Tibial artery (tissue), 4 donors: ENCODE data around the gene OR9A2.

Source experiments
- DNase-seq, 2 donors: peaks; one replicate each; pipeline ENCODE4 v3.0.0-alpha.2; 2019
- H3K27ac ChIP-seq, 2 donors: fragments of 200-600 bp; sonication (generic) in 1 of 2; 1 replicate in 1 of 2; 2 replicates in 1 of 2; pipeline ENCODE4 v1.5.1; 2018 to 2019; ENCODE audit warnings: mild to moderate bottlenecking in 1 of 2
- H3K27me3 ChIP-seq, 2 donors: fragments of 200-600 bp; sonication (generic) in 1 of 2; one replicate each; pipeline versions ENCODE4 v1.5.1 to v1.6.0; 2016 to 2019
- H3K36me3 ChIP-seq, 3 donors: fragments of 200-600 bp; sonication (generic) in 2 of 3; one replicate each; pipeline ENCODE4 v1.5.1; 2016 to 2019; ENCODE audit warnings: mild to moderate bottlenecking in 2 of 3
- H3K4me1 ChIP-seq, 4 donors: fragments of 200-600 bp; sonication (generic) in 2 of 4; 1 replicate in 3 of 4; 2 replicates in 1 of 4; pipeline ENCODE4 v1.5.1; 2016 to 2019
- H3K4me3 ChIP-seq, 2 donors: fragments of 200-600 bp; sonication (generic) in 1 of 2; 1 replicate in 1 of 2; 2 replicates in 1 of 2; pipeline ENCODE4 v1.5.1; 2018 to 2019; ENCODE audit warnings: mild to moderate bottlenecking in 2 of 2
- H3K9me3 ChIP-seq, 3 donors: fragments of 200-600 bp; sonication (generic) in 1 of 3; one replicate each; pipeline ENCODE4 v1.5.1; 2016 to 2019
- CTCF ChIP-seq, 2 experiments: fragments of 200-600 bp in 1 of 2; fragments of 450-650 bp in 1 of 2; IDR thresholded peaks; one replicate each; pipeline ENCODE4 v1.5.1; 2017 to 2019; ENCODE audit warnings: antibody characterized with exemption in 2 of 2, mild to moderate bottlenecking in 1 of 2, moderate library complexity in 1 of 2
- intact Hi-C: fragments of 100-400 bp; cut with DNase I; formaldehyde crosslinking; loops from one replicate; pipeline ENCODE4 v1.15.0; 2023; ENCODE audit warnings: low total_unique reads

The OR9A2 gene

DNA sequence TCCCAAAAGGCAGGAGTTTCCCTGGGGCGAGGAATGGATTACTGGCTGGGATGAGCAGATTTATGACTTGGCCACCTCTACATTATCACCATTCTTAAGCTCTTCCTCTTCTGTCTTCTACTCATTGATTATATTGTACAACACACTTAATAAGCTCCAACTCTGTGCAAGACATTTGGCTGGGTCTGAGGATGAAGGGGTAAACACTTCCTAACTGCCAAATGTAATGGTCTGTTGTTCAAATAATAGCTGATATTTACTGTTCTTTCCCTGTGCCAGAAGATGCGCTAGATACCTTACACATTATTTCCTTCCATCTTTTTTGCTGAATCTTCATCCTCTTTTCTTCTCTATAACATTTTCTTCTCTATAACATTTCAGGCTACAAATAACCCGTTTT lies 36.8 kb upstream of the OR9A2 start:
- Histone ChIP-seq H3K36me3 (no peaks in the 10 kb centered on the region), H3K4me3 (no peak overlapping the region), H3K4me1 (no peaks in the 10 kb centered on the region), H3K27ac (no peak overlapping the region), H3K9me3 (no peaks in the 10 kb centered on the region), H3K27me3 (no peaks in the 10 kb centered on the region)
- no peak for DNase-seq
- no peak for TF ChIP-seq CTCF (IDR thresholded peaks at IDR 0.05)
- intact Hi-C loops: no loop called here

DNA sequence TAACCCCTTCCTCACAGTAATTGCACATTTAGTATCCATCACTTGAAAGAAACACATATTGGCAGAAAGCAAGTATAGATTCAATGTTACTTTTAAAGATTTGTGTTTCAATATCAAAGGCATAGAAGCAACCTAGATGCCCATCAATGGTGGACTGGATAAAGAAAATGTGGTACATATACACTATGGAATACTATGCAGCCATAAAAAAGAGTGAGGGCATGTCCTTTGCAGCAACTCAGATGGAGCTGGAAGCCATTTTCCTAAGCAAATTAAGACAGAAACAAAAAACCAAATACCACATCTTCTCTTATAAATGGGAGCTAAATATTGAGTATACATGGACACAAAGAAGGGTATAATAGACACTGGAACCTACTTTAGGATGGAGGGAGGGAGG lies 28.8 kb upstream of the OR9A2 start:
- intact Hi-C loops: no loop called here
- Histone ChIP-seq H3K9me3 (no peaks in the 10 kb centered on the region), H3K27me3 (no peaks in the 10 kb centered on the region), H3K4me1 (no peaks in the 10 kb centered on the region), H3K4me3 (no peak overlapping the region), H3K36me3 (no peaks in the 10 kb centered on the region), H3K27ac (no peak overlapping the region)
- no peak for DNase-seq
- no peak for TF ChIP-seq CTCF (IDR thresholded peaks at IDR 0.05)

- Histone ChIP-seq H3K27me3 (no peaks in the 10 kb centered on the region), H3K36me3 (no peaks in the 10 kb centered on the region), H3K4me3 (no peak overlapping the region), H3K4me1 (peaks cover 0 to 4% (median under 1%) of the 10 kb centered on the region in 4 donors), H3K27ac (no peak overlapping the region), H3K9me3 (no peaks in the 10 kb centered on the region)
- no peak for TF ChIP-seq CTCF (IDR thresholded peaks at IDR 0.05)
- DNase-seq: no peak
- intact Hi-C loops: no loop called here
These were observed 27.7 kb upstream of the OR9A2 start for GRCh38 chr7:143054621-143055020.

DNA sequence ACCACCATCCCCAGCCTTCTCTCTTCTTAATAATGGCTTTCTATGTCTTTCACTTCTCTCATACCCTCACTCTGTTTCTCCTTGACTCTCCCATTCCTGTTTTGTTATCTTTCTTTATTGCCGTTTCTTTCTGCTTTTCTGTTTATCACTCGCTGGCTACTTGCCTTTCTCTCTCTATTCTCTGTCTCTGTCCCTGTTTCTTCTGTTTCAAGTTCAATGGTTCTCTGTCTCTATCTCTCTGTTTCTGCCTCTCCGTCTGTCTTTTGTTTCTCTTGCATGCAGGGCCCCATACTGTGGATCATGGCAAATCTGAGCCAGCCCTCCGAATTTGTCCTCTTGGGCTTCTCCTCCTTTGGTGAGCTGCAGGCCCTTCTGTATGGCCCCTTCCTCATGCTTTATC lies 25.1 kb upstream of the OR9A2 start, which contains the start of gene OR6V1:
Gene OR6V1, plus strand, starts transcription at position 301 of the 400 bp plus-strand sequence. Its CDS starts 0 bp downstream, at position 301.
- no peaks in the 10 kb centered on the region for H3K9me3 ChIP-seq
- DNase-seq: no peak
- no peaks in the 10 kb centered on the region for H3K36me3 ChIP-seq
- H3K27me3 ChIP-seq: no peaks in the 10 kb centered on the region
- no peak within 1 kb of the TSS for H3K4me3 ChIP-seq
- no peak within 1 kb of the TSS for H3K27ac ChIP-seq
- intact Hi-C loops: no loop called here
- peaks cover 0 to 12% (median 3%) of the 10 kb centered on the region in 4 donors for H3K4me1 ChIP-seq
- TF ChIP-seq CTCF (IDR thresholded peaks at IDR 0.05): no peak

DNA sequence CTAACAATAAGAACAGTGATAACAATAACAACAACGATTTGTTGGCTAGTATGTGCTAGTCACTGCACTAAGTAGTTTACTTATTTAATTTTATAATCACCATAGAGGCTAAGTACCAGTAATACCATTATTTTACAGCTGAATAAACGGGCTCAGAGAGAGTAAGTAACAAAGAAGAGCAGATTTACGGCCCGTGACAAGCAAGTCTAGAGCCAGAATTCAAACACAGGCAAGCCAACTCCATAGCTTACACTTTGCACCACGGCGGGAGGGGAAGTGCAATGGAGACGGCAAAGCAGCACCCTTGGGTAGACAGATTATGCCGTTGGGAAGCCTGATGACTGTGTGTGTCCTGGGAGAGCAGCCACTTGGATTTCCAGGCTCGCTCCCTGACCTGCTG lies 24.0 kb upstream of the OR9A2 start:
- Histone ChIP-seq H3K36me3 (no peaks in the 10 kb centered on the region), H3K27me3 (no peaks in the 10 kb centered on the region), H3K9me3 (no peaks in the 10 kb centered on the region), H3K27ac (no peak overlapping the region), H3K4me1 (peaks cover 0 to 18% (median 6%) of the 10 kb centered on the region in 4 donors), H3K4me3 (no peak overlapping the region)
- no peak for TF ChIP-seq CTCF (IDR thresholded peaks at IDR 0.05)
- no peak for DNase-seq
- intact Hi-C loops: no loop called here

DNA sequence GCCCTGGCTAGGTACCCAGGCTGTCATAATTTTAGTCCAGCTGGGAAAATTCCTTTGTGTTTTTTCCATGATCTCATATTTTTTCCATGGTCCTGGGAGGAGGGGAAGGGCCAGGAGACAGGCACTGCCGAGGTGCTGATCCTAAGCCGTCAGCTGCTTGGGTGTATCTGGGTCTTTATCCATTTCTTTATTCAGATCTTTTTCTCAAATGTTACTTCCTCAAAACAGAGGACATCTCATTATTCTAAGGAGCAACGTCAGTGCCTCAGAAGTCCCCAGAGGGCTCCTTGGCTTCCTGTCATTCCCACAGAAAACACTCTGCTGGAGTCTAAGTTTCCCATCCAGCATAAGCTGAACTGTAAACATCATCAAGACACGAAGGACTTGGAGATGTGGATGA lies 22.4 kb upstream of the OR9A2 start:
- no peak overlapping the region for H3K4me3 ChIP-seq
- no peak for TF ChIP-seq CTCF (IDR thresholded peaks at IDR 0.05)
- no peaks in the 10 kb centered on the region for H3K9me3 ChIP-seq
- no peak overlapping the region for H3K27ac ChIP-seq
- no peaks in the 10 kb centered on the region for H3K36me3 ChIP-seq
- no peak for DNase-seq
- peaks cover 0 to 18% (median 6%) of the 10 kb centered on the region in 4 donors for H3K4me1 ChIP-seq
- intact Hi-C loops: no loop called here
- H3K27me3 ChIP-seq: no peaks in the 10 kb centered on the region
